ENCODE measurements around the gene HTR3A.
"Not testable (repeated sequence)": the region's sequence is repeated elsewhere in the genome, so short reads cannot be mapped to it uniquely, and the experiment has no call there.

The HTR3A gene

DNA sequence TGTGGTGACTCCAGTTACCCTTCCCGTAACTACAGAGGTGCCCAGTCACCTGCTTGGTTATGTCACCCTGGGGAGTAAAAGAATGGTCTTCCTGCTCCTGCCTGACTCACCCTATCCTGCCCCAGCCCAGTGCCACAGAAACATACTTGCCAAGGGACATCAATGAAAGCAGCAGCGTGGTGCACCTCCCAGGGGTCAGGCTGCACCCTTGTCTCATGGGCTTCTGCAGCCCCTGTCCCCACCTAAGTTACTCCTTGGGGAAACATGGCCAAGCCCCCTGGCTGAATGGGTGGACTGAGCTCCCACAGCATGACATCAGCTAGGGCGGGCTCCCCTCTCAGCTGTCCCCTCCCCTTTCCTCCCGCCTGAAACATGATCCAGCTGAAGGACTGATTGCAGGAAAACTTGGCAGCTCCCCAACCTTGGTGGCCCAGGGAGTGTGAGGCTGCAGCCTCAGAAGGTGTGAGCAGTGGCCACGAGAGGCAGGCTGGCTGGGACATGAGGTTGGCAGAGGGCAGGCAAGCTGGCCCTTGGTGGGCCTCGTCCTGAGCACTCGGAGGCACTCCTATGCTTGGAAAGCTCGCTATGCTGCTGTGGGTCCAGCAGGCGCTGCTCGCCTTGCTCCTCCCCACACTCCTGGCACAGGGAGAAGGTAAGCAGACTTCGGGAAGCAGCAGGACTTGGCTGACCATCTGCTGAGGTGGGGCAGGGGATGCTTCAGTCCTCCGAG is at the start of gene HTR3A:
Gene HTR3A (plus strand): TSS at position 368 of the 730 bp plus-strand sequence. CDS start 218 bp downstream, at position 586.
- no peak for DNase-seq (ENCODE audit: low read depth)

DNA sequence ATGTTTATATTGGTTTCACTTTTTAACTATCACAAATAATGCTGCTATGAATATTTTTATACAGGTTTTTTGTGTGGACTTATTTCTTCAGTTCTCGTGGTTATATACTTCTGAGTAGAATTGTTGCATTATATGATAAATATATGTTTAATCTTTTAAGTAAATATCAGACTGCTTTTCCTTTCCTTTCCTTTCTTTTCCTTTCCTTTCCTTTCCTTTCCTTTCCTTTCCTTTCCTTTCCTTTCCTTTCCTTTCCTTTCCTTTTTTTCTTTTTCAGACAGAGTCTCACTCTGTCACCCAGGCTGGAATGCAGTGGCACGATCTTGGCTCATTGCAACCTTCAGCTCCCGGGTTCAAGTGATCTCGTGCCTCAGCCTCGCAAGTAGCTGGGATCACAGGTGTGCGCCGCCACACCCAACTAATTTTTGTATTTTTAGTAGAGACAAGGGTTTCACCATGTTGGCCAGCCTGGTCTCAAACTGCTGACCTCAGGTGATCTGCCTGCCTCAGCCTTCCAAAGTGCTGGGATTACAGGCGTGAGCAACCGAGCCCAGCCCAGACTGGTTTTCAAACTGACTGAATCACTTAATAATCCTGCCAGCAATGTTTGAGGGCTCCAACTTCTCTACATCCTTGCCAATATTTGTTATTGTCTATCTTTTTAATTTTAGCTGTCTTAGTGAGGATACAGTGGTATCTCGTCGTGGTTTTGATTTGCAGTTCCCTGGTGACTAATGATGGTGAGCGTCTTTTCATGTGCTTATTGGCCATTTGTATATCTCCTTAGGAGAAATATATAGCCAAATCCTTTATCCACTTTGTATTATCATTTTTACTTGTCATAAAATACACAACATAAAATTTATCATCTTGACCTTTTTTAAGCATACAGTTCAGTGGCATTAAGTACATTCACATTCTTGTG is 48.4 kb upstream of the HTR3A start:
- DNase-seq (ENCODE audit: low read depth), result no peak

- DNase-seq (ENCODE audit: low read depth), result no peak
Measured at GRCh38 chr11:113928311-113928710, 46.6 kb upstream of the HTR3A start.

DNA sequence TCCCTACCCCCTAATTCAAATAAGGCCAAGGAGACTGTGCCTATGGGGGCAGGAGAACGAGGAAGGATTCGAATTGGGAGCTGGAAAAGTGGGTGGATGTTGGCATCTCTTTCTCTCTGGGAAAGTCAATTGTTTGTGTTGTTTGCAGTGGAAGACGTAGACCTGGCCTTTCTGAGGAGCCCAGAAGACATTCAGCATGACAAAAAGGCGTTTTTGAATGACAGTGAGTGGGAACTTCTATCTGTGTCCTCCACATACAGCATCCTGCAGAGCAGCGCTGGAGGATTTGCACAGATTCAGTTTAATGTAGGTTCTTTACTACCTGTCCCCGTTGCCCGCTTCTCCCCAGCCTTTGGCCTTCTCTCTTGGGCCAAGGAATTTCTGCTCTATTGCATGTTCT is 42.1 kb upstream of the HTR3A start:
- DNase-seq (ENCODE audit: low read depth), result no peak

DNA sequence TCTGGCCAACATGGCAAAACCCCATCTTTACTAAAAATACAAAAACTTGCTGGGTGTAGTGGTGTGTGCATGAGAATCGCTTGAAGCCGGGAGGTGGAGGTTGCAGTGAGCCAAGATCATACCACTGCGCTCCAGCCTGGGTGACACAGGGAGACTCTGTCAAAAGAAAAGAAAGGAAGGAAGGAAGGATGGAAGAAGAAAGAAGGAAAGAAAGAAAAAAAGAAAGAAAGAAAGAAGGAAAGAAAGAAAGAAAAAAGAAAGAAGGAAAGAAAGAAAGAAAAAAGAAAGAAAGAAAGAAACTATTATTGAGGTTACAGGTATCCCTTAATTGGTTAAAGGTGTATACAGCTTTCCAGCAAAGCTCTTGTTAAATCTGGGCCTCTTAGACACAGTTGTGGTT is 40.7 kb upstream of the HTR3A start:
- DNase-seq (ENCODE audit: low read depth), result not testable (repeated sequence)

DNA sequence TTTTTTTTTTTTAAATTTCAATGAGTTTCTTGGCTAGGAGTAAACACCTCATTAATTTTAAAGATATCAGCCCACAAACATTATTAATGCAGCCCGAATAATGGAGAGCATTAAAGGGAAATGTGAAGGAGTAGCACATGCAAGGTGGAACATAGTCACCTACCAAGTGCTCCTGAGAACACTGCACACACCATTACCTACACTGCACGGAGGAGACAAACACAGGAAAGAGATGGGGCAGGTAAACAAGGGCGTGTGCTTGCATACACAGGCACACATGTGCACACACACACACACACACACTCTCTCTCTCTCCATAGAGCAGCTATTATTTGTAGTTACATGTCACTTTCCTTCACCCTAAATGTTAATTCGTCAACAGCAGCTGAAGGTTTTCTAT is 40.1 kb upstream of the HTR3A start:
- DNase-seq (ENCODE audit: low read depth), result no peak

DNA sequence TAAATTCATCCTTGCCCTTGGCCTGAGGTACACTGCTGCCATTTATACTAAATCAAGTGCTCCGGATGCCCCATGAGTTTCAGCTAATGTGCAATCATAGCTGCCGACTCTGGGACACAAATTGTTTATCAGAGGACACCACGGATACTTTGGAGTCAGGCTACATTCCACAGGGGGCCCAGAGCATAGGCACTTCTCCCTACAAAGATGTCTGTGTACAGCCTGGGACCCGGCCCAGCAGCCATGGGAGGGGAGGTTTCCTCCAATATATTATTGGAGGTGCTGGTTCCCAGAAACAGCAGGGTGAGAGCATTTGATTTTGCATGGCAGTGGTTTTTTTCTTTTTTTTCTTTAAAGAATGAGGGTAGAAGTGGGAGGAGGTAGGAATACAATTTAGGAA is 39.0 kb upstream of the HTR3A start:
- DNase-seq (ENCODE audit: low read depth), result no peak

DNA sequence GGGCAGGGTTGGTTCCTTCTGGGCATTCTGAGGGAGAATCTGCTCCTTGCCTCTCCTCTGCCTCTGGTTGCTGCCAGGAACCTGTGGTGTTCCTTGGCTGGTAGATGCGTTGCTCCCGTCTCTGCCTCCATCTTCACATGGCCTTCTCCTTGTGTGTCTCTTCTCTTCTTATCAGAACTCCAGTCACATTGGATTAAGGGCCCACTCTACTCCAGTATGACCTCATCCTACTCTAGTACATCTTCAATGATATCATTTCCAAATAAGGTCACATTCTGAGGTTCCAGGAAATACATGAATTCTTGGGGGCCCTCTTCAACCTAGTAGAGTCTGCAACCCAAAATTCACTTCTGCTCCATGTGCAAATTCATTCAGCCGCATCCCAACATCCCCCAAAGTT is 37.0 kb upstream of the HTR3A start:
- DNase-seq (ENCODE audit: low read depth), result no peak

- no peak for DNase-seq (ENCODE audit: low read depth)
Measured at GRCh38 chr11:113942256-113942655, 32.7 kb upstream of the HTR3A start.

GRCh38 chr11:113946162-113946561 is 28.7 kb upstream of the HTR3A start:
- DNase-seq (ENCODE audit: low read depth), result not testable (repeated sequence)

DNA sequence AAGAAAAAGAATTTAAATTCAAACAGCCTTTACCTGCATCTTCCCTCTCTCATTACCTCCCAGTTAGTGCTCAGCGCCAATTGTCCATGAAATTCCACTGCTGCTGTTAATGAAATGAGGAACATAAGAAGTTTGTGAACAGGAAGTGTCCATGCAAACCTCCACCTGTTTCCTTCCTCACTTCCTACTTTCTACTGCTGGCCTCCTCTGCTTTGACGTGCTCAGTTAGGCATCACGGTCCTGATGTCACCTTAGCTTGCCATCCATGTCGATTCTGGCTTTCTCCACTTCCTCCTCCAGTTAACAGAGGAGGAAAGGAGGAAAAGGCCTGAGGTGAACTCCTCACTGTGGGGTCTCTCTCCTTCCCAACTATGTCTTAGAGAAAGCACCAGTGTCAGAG is 26.9 kb upstream of the HTR3A start:
- DNase-seq (ENCODE audit: low read depth), result no peak

DNA sequence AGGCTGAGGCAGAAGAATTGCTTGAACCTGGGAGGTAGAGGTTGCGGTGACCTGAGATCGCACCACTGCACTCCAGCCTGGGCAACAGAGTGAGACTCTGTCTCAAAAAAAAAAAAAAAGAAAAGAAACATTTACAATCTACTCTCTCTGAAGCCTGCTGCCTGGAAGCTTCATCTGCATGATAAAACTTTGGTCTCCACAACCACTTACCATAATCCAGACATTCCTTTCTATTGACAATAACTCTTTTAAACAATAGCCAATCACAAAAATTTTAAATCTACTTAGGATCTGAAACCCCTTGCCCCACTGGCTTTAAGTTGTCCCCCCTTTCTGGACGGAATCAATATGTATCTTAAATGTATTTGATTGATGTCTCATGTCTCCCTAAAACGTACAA is 25.0 kb upstream of the HTR3A start:
- DNase-seq (ENCODE audit: low read depth), result no peak

DNA sequence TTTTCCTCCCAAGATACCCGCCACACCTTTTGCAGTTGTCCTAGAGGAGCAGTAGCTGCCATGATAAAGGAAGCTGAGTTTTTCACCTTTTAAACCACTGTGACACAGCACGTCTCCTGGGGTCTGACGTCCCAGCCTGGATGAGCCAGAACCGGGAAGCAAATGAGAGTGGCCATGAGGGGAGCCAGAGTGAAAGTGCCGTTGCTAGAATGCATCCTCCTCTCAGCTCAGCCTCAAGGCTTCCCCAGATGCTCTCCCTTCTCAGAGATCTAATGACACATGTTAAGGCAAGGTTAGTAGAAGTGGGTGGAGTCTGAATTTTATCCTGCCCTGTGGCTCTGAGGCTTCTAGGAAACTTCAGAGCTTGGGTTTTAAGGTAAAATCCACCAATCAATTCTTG is 23.4 kb upstream of the HTR3A start:
- DNase-seq (ENCODE audit: low read depth), result no peak

DNA sequence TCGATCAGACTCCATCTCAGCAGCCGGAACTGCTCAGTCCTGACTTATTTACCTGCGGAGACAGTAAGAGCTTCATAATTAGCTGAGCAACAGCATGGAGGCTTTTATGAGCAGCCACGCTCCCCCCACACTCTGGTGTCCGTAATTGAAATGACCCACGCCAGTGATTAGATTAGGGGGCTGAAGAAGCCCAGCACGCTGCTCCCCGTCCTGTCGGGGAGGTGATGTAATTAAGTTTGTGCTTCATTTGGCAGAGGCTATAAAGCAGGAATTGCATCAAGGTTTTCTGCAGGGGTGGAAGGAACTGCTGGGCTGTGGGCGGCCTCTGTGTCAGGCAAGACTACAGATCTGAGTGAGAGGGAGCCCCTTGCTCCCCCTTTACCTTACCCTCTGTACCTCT is 22.8 kb upstream of the HTR3A start:
- no peak for DNase-seq (ENCODE audit: low read depth)

DNA sequence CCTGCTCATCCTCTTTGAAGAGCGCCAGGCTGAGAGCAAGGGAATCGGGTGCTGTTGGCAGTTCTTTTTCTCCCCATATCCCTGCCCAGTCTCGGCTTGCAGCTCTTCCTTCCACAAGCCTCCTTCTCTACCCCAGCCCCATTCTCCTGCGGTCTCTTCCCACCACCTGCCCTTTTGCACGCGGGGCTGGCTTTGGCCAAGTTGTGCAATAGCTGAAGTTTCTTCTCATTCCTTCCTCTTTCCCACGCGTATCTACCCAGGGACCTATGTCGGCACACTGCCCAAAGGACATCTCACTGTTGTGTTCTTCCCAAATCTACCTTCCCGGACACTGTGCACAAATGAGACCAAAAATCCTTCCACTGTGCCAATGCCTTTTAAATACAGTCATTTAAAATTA is 22.3 kb upstream of the HTR3A start:
- DNase-seq (ENCODE audit: low read depth), result no peak

GRCh38 chr11:113954235-113954634 is 20.7 kb upstream of the HTR3A start:
- no peak for DNase-seq (ENCODE audit: low read depth)

DNA sequence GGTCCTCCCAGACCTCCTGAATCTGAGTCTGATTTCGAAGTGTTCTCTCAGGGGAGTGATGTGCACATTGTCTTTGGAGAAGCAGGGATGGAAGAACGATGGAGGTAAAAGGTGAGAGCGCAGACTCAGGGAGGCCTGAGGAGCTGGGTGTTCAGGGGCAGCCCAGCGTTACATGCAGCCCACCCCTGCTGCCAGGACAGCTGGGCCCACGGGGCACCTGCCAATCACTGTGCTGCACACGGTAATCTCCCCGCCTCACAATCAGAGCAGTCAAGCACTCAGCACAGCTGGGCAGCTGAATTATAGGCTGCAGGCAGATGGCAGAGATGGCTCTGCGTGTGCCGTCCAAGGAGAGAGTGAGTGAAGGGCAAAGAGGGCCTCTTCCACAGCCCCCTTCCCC is 17.9 kb upstream of the HTR3A start:
- no peak for DNase-seq (ENCODE audit: low read depth)

DNA sequence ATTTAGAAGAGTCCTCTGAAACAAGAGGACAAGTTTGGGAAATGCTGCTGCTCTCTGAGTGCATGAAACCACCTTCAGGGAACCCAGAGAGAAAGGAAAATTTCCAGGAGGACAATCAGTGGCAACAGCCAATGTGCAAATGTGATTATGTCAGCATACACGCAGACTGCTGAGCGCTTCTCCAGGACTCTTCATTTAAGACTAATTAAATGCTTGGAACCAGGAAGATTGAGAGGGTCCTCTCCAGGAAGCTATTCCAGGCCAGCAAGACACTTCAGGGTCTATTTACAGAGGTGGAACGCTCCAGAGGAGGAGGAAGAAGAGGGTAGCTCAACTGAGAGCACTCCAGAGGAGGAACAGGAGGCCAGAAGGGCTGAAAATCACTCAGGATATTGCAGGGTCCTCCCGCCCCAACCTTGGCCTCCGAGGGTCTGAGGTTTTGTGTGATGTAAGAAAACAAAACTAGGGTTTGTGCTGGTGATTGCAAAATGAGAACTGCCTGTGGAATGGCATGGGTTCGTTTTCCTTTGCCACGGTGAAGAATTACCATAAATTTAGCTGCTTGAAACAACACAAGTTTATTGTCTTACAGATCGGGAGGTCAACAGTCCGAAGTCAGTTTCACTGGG is 14.1 kb upstream of the HTR3A start:
- no peak for DNase-seq (ENCODE audit: low read depth)

DNA sequence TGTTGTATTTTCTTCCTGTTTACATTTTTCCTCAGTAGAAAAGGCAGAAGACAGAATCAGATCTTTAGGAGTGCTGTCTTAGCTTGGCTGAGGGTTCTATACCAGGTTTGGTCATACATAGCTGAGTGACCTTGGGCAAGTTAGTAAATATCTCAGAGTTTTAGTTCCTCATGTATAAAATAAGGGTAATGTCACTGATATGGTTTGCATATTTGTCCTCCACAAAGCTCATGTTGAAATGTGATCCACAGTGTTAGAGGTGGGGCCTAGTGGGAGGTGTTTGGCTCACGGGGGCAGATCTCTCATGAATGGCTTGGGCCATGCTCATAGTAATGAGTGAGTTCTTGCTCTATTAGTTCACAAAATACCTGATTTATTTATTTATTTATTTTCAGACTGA is 7.5 kb upstream of the HTR3A start:
- DNase-seq (ENCODE audit: low read depth), result no peak

DNA sequence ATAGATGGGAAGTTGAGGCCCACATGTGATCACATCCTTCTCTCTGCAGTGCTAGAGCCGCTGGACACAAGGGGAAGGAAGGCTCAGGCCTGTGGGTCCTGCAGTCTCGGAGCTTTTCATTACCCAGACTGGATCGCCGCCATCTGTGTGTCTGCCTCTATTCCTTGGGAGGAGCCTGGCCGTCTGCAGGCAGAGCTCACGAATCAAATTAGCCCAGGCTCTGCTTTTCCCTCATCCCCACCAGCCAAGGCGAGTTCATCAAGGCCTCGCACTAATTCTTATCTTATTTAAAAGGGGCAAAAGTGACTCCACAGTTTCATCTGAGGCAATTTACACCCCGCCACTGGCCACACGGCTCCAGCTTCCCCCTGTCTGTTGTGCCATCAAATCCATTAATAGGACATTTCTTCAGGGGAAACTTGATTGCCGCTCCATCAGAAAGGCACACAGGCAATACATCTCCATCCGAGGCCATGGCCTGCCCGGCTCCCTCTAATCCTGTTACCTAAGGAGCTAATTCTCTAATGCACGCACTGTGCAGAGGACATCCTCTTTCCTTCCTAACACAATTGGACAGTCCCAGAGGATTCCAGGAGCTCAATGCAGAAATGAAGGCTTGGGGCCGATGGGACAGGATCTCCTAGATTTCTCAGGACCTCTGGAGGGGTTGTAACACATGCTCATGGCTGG is 3.3 kb upstream of the HTR3A start:
- no peak for DNase-seq (ENCODE audit: low read depth)

- no peak for DNase-seq (ENCODE audit: low read depth)
Measured at GRCh38 chr11:113977071-113977490, 2.2 kb downstream of the HTR3A start.

GRCh38 chr11:113977701-113978100 is 2.8 kb downstream of the HTR3A start:
- no peak for DNase-seq (ENCODE audit: low read depth)
